Vagina (tissue), 2 donors: ENCODE data around the gene TNFRSF8.

Experiments
- POLR2A ChIP-seq, 2 donors: fragments of 450-650 bp; IDR thresholded peaks; one replicate each; pipeline ENCODE4 v1.6.1; 2017; ENCODE audit warnings: antibody characterized with exemption in 2 of 2, mild to moderate bottlenecking in 2 of 2, moderate library complexity in 2 of 2
- TF ChIP-seq, protein P1 (sequence below), 3 experiments: fragments of 450-650 bp in 2 of 3; fragments of 200-600 bp in 1 of 3; sonication (generic) in 1 of 3; IDR thresholded peaks; one replicate each; pipeline ENCODE4 v1.5.1; 2017 to 2019; ENCODE audit warnings: antibody characterized with exemption in 3 of 3, mild to moderate bottlenecking in 2 of 3, moderate library complexity in 2 of 3

DNA sequence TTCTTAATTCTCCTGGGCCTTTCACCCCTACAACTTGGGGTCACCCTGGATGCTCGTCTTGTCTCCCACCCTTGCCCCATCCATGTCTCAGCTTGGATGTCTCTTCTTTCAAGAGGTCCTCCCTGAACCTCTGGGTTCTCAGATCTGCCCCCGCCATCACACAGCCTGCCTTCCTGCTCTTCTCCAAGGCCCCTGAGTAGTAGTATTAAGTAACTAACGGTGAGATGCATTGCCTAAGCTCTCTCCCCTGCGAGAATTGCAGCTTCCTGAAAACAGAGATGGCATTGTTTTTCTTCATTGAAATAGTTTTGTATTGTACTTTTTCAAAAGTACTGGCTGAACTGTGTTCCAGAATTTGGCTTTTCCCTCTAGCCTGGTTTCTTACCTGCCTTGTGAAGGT lies 27.8 kb upstream of the TNFRSF8 start:
- TF ChIP-seq, protein P1, sequence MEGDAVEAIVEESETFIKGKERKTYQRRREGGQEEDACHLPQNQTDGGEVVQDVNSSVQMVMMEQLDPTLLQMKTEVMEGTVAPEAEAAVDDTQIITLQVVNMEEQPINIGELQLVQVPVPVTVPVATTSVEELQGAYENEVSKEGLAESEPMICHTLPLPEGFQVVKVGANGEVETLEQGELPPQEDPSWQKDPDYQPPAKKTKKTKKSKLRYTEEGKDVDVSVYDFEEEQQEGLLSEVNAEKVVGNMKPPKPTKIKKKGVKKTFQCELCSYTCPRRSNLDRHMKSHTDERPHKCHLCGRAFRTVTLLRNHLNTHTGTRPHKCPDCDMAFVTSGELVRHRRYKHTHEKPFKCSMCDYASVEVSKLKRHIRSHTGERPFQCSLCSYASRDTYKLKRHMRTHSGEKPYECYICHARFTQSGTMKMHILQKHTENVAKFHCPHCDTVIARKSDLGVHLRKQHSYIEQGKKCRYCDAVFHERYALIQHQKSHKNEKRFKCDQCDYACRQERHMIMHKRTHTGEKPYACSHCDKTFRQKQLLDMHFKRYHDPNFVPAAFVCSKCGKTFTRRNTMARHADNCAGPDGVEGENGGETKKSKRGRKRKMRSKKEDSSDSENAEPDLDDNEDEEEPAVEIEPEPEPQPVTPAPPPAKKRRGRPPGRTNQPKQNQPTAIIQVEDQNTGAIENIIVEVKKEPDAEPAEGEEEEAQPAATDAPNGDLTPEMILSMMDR (IDR thresholded peaks at IDR 0.05) = no peak
- TF ChIP-seq POLR2A (IDR thresholded peaks at IDR 0.05) = no peak
